Measurements from ENCODE around the gene NAGA.
"Not testable (repeated sequence)": the region's sequence is repeated elsewhere in the genome, so short reads cannot be mapped to it uniquely, and the experiment has no call there.

The NAGA gene

DNA sequence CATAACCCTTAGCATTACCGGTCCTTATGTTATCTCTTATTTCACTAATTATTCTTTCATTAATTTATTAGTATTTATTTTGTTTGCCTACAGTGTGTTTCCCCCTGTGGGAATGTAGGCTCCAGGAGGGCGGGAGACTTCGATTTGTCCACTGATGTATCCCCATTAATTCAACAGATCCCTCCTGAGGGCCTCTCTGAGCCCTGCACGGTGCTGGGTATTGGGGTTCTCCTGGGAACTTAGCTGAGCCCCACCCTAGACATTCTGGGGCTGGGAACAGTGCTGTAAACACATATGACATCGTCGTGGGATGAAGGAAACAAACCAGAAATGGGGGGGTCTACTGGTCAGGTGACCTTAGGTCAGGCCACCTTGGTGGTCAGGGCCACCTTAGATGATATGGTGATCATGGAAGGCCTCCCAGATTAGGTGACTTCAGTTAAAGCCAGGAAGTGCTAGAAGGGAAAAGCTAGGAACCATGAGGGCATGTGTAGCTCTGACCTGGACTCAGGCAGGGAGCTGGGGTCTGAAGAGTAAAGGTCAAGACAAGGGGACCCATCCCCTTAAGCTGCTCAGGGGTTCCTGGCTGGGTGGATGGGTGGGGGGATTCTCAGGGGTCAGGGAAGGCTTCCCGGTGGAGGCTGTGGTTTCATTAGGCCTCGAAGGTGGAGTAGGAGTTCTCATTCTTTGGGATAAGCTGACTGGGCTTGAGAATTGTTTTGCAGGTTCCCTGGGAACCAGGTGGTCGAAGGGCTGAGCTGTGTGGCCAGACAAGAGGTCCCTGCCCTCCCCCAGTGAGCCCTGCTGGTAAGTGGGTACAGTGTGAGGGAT, 4.4 kb upstream of the NAGA start:
- DNase-seq = no peak

DNA sequence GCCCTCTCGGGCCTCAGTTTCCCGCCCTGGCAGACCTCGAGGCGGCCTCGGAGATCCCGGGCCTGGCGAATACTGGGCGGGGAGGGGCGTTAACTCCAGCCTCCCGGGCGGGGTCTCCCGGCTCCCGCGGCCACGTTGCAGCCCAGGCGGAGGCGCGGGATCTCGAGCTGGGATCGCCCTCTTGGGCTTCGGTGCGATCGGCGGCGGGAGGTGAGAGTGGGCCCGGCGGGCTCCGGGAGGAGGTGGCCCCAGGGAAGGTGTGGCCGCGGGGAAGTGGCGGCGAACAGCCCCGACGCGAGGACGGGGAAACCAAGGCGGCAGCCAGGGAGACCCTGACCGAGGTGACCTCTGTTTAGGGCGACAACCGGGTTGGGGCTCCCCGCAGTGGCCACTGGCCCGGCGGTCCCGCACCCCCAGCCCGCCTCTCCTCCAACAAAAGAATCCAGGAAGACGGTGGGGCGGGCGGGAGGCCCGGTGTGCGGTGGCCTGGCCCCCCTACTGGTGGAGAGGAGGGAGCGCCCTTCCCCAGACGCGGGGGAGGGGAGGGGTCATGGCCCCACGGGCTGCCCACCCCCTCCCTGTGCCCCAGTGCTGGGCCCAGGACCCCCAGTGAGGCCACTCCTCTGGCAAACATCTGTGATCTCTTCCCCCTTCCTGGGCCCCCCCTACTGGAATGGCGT, 3.7 kb upstream of the NAGA start, which contains the start of gene PHETA2:
PHETA2 (plus strand) TSS at position 117 of the 680 bp plus-strand sequence. CDS start 3,046 bp downstream, outside the sequence.
- no peak for DNase-seq

GRCh38 chr22:42073621-42074041, 3.0 kb upstream of the NAGA start:
- DNase-seq = no peak

DNA sequence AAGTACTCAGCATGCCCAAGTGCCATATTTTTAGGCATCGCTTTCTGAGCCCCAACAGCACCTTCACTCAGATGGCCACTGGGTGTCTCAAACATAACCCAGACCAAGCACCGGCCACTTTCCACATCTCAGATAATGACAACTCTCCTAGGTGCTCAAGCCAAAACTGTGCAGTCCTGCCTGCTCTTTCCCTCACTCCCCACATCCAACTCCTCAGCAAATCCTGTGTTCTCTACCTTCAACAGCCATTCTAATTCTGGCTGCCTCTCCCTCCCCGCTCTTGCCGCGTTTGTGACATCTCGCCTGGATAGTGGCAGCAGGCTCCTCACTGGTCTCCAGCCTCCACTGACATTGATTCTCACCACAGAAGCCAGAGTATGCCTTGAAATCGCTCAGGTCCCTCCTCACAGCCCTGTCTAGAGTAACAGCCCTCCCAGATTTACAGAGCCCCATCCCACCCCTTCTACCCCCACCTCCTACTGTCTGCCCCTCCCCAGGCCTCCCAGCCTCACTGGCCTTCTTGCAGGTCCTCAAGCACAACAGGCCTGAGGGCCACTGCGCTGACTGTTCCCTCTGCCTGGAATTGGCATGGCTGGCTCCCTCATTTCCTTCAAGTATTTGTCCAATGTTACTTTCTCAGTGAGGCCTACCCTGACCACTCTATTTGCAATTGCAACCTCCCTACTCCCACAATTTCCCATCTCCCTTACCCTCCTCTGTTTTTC, 2.2 kb upstream of the NAGA start:
- no peak for DNase-seq

GRCh38 chr22:42071508-42071907, 896 bp upstream of the NAGA start:
- not testable (repeated sequence) for DNase-seq

GRCh38 chr22:42069801-42070516, 653 bp downstream of the NAGA start:
- DNase-seq = no peak

- DNase-seq = no peak
Observed at GRCh38 chr22:42068291-42068690, 2.3 kb downstream of the NAGA start.

GRCh38 chr22:42067671-42068251, 2.9 kb downstream of the NAGA start:
- no peak for DNase-seq

DNA sequence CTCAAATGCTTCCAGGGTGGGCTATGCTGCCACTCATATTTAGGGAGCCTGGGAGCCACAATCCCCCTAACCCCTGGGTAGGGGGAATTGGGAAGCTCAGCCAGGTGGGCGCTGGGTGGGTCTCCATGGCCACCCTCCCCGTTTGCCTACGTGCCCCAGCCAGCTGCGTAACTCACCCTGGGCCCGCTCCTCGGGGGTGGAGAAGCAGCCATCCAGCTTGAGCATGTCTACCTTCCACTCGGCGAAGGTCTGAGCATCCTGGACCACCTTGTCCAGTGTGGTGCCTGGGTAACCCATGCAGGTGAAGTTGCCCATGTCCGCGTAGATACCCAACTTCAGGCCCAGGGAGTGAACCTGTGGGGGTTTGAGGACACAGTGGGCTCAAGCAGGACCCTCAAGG, 3.7 kb downstream of the NAGA start:
- no peak for DNase-seq

DNA sequence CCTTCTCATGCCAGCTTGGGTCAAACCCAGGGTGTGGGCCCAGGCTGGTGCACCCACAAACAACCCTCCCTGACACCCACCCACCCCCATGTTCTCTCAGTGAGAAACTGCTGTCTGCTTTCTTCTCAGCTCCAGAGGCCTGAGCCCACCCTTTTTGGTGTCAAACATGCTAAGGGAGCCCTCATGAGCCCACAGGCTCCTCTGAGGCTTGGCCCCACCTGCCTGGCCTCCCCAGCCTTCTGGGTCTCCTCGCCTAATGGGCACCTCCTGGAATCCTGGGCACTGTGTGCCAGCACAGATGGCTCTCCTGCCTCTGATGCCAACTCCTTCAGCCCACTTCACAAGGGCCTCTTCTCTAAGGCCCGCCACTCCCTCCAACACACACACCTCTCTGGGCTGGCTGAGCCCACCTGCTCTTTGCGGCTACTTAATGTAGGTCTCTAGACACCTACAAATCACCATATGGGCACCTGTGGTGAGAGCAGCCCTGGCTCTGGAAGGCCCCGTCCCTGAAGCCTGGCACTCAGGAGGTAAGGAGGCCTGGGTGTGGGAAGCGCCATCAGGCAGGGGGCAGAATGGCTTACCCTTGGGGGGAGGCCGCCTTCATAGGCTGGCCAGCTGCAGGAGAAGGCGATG, 4.4 kb downstream of the NAGA start:
- no peak for DNase-seq

- no peak for DNase-seq
Observed at GRCh38 chr22:42065438-42066125, 5.0 kb downstream of the NAGA start.

- DNase-seq = no peak
Observed at GRCh38 chr22:42064629-42065028, 6.0 kb downstream of the NAGA start.

GRCh38 chr22:42062506-42063170, 8.0 kb downstream of the NAGA start:
- no peak for DNase-seq

- no peak for DNase-seq
Observed at GRCh38 chr22:42061041-42061440, 9.6 kb downstream of the NAGA start.

GRCh38 chr22:42060489-42060888, 10.1 kb downstream of the NAGA start:
- DNase-seq = no peak

DNA sequence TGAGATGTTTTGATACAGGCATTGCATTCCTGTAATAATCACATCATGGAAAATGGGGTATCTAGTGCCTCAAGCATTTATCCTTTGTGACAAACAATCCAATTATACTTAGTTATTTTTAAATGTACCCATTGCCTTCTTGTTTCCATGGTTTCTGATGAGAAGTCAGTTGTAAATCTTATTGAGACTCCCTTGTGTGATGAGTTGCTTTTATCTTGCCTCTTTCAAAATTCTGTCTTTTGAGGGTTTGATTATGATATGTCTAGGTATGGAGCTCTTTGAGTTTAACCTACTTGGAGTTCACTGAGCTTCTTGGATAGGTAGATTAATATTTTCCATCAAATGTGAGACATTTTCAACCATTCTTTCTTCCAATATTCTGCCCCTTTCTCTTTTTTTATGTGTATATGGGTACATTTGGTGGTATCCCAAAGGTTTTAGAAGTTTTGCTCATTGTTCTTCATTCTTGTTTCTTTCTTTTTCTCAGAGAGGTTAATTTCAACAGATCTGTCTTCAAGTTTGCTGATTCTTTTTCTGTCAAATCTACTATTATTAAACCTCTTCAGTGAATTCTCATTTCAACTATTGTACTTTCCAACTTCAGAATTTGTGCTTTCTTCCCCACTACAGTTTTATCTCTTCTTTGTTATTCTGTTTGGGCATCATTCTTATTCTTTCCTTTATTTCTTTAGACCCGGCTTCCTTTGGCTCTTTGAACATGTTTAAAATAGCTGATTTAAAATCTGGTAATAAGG, 13.7 kb downstream of the NAGA start:
- DNase-seq = no peak

DNA sequence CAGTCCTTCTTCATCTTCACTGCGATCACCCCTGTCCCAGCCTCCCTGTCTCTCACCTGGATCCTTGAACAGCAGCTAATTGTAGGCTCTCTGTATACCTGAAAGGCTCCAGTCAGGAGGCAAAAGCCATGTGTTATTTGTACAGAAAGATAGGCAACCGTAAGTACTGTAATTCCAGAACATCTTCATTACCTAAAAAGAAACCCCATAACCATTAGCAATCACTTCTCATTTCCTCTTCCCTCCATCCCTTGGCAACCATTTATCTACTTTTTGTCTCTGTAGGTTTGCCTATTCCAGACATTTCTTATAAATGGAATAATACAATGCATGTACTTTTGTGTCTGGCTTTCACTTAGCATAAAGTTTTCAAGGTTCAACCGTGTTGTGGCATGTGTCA, 17.8 kb downstream of the NAGA start:
- DNase-seq = no peak

DNA sequence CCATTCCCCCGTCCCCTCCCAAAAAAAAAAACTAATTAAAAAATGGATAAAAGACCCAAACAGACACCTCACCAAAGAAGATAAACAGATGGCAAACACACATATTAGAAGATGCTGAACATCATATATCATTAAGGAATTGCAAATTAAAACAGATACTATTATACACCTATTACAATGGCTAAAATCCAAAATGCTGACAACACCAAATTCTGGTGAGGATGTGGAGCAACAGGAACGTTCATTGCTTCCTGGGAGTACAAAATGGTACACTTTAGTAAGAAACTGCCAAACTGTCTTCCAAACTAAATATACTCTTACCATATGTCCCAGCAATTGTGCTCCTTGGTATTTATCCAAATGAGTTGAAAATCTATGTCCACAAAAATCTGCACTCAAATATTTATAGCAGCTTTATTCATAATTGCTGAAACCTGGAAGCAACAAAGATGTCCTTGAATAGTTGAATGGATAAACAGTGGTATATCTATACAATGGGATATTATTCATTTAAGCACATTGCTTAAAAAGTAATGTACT, 19.9 kb downstream of the NAGA start:
- no peak for DNase-seq

- DNase-seq = no peak
Observed at GRCh38 chr22:42041784-42042183, 28.8 kb downstream of the NAGA start.

- no peak for DNase-seq
Observed at GRCh38 chr22:42039271-42039670, 31.3 kb downstream of the NAGA start.

Data from activated gamma-delta T cell (primary cell).